Activated CD4-positive, alpha-beta T cell treated with anti-CD3 and anti-CD28 coated beads, Interleukin-2, Interleukin-6, amounts not matched to agents 100 ng/mL and 50 ng/mL, durations not matched to agents 16 hours and 8 hours (primary cell): ENCODE results near the gene SLC25A47.
"Not testable (repeated sequence)": the region's sequence is repeated elsewhere in the genome, so short reads cannot be mapped to it uniquely, and the experiment has no call there.

ENCODE experiments used
- DNase-seq: peaks from one replicate; pipeline ENCODE4 v3.0.0-alpha.2; 2020

Gene SLC25A47

GRCh38 chr14:100290607-100291304 is 32.4 kb upstream of the SLC25A47 start:
- DNase-seq = no peak

DNA sequence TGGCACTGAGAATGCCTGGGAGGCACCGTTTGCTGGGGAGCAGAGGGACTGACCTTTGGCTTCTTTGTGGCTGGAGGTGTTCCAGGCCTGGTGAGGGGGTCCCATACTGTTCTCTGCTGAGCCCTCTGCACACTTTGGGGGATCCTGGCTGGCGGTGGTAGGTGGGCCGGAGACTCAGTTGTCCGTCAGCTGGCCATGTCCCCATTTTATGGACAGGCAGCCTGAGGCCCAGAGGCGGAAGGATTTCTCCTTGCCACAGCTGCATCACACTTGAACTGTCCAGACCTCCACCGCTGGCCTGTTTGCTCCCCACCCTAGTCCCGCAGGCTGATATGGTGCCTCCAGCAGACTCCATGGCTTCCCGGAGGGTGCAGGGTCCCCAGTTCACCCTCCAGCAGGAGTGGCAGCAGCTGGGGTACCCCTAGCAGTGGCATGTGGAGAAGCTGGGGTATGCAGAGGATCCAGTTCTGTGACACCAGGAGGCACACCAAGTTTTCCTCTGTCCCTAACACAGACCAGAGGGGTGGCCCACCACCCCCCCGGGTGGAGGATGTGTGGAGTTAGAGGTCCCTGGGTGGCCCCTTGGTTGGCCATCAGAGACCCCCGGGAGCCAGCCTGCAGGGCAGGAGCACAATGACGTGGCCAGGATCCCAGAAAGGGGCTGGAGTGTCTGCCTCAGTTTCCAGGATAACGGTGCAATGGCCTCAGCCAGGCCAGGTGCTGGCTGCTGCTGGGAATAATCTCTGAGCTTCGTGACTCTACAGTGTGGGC is 31.6 kb upstream of the SLC25A47 start:
- no peak for DNase-seq

- no peak for DNase-seq
These were observed 30.8 kb upstream of the SLC25A47 start for GRCh38 chr14:100292301-100292775.

DNA sequence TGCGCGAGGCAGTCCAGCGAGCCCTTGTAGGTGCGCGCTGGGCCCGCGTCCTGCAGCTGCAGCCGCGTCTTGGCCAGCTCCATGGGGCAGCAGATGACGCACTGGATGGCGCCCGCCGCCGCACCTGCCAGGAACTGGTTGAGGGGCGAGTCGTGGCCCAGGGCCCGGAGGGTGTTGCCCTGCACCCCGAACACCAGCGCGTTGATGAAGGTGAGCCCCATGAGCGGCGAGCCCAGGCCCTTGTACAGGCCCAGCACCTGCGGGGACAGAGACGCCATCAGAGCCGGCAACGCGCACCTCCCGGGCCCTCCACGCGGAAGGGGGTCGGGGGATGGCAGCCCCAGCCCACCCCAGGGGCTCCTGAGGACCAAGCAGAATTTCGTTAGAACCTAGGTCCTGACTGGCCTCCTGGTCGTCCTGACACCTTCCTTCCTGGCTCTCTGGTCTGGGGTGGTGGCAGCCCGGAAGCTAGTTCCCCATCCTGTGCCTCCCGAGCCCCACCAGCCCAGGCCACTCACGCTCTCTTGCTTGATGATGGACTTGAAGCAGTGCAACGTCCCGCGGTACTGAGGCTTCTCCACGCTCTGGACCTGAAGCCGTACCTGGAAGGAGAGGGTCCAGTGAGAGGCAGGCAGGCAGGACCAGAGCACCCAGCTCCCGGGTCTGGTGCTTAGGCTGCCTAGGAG is 30.2 kb upstream of the SLC25A47 start:
- no peak for DNase-seq

GRCh38 chr14:100293497-100294212 is 29.5 kb upstream of the SLC25A47 start:
- DNase-seq = no peak

GRCh38 chr14:100294213-100294962 is 28.8 kb upstream of the SLC25A47 start:
- no peak for DNase-seq

DNA sequence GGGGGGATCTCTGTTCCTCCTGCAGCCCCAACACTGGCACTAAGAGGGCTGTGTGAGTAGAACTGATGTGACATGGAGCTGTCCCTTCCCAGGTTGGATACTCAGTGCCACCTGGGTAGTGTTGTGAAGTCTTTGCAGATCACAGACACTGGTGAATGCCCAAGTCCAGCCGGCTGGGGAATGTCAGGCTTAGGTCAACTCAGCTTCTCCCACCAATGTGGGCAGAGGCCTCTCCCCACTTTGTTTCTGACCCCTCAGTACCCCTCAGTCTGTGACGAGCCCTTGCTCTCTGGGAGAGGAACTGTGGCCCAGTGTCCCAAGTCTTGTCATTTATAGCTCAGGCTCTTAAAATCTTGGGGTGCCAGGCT is 28.2 kb upstream of the SLC25A47 start:
- no peak for DNase-seq

- DNase-seq = no peak
These were observed 27.6 kb upstream of the SLC25A47 start for GRCh38 chr14:100295376-100296105.

GRCh38 chr14:100296106-100296651 is 27.0 kb upstream of the SLC25A47 start:
- no peak for DNase-seq

GRCh38 chr14:100296729-100297128 is 26.4 kb upstream of the SLC25A47 start:
- DNase-seq = not testable (repeated sequence)

- no peak for DNase-seq
These were observed 25.5 kb upstream of the SLC25A47 start for GRCh38 chr14:100297320-100298300.

DNA sequence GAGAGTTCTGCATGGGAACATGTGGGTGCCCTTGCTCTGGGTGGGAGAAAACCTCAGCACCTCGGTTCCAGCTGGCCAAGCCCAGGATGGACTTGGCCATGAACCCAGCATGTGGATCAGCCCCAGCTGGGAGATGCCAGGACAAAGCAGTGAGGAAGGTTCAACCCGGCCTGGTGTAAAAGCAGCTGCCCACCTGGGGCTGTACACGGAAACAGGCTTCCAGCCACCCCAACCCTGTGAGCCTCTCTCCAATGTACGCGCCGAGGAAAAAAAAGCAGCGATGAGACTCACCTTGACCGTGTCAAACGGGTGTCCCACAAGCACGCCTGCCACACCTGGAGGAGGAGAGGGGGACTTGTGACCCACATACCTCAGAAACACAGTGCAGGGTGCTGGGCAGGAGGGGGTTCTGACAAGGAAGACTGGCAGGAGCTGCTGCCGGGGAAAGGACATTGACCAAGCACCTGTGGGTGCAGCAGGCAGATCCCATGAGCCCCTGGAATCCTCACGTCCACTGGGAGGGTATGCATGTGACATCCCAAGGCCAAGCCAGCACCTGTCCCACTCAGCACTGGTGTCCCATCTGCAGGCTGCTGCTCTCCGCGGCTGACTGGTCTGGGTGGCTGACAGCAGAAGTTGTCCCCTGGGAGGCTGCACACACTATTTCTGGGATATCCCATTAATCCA is 24.4 kb upstream of the SLC25A47 start:
- DNase-seq = no peak

- DNase-seq = no peak
These were observed 23.9 kb upstream of the SLC25A47 start for GRCh38 chr14:100299238-100299560.

GRCh38 chr14:100302616-100303015 is 20.5 kb upstream of the SLC25A47 start:
- DNase-seq = no peak

DNA sequence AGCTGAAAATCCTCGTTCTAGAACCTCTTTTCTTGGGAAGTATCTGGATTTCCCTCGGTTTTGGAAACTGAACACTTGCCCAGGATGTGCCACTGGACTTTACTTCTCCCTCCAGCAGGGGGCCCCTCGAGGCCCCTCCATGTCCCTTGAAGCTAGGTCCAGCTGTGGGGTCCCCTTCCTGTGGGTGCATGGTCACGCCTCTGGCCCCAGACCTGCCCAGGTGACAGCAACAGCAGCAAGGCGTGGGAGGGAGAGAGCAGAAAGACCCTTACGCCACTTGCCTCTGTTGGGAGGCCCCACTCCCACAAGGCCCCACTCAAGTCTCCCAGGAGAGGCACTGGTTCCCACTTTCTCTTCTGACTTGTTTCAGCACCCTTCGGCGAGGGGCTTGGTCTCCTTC is 20.0 kb upstream of the SLC25A47 start:
- peak; percentile 20 for DNase-seq

- no peak for DNase-seq
These were observed 19.2 kb upstream of the SLC25A47 start for GRCh38 chr14:100303925-100304324.

DNA sequence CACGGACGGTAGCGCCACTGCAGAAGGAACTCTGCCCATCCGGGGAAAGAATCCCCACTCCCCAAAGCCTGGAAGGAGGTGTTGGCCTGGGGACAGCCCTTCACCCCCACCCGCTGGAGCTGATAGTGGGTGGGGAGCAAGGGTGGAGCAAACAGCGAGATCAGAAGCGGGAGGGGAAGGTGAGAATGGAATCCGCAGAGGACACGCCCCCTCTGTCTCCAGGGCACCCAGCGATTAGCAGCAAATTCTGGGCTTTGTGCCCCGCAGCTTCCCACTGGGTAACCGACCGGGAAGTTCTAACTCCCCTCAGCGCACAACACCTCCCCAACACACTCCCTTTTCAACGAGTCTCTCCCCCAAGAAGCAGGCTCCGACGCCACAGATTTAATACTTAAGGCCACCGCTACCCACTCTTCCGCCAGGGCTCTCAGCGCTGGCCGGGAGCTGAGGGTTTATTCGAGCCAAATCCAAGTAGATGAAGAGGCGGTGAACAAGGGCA is 18.3 kb upstream of the SLC25A47 start:
- no peak for DNase-seq

- DNase-seq = no peak
These were observed 17.6 kb upstream of the SLC25A47 start for GRCh38 chr14:100305324-100306100.
